GM11168 (cell line): Measurements from ENCODE around the gene NCKAP5.
"Not testable (repeated sequence)": the region's sequence is repeated elsewhere in the genome, so short reads cannot be mapped to it uniquely, and the experiment has no call there.

Experiments used
- in situ Hi-C: fragments of 300-500 bp; cut with MboI; formaldehyde crosslinking; loops from one replicate; pipeline ENCODE4 v1.12.0; 2022; ENCODE audit warnings: low sequenced_read_pairs; ENCODE audit not compliant: unreplicated experiment

NCKAP5 gene

DNA sequence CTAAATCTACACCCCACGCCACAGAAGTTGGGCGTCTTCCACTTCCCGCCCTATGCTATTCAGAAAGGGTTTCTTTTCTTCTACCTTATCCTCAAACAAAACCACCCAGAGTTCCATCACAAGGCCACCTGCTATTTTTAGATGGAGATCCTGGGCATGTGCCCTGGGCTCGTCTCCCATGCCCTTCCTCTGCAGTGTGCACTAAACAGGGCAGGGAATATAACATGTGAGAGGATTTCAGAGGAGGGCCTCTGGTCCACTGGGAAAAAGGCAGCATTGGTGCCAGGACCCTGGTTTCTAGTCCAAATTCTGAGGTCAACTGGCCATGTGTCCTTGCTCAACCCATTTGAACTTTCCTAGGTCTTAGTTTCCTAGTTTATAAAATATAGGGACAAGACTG, 320.0 kb downstream of the NCKAP5 start:
- in situ Hi-C loops, result no loop called here

DNA sequence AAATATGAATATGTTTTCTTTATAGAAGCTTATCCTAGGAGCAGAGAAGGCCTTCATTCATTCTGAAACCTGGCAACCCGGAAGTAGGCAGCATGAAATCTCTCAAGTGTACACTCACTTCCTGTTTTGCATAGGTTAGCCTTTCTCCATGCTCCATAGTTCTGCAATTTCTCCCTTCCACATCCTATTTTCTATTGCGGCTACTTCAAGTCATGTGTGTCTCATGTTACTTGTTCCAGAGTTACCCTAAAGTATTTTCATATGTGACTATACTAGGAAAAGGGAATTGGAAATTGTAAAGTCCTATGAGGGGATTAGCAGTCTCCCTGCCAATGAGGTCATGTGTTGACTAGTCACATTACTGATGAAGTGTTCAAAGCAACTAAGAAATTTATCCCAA, 320.6 kb downstream of the NCKAP5 start:
- in situ Hi-C loops, result no loop called here

DNA sequence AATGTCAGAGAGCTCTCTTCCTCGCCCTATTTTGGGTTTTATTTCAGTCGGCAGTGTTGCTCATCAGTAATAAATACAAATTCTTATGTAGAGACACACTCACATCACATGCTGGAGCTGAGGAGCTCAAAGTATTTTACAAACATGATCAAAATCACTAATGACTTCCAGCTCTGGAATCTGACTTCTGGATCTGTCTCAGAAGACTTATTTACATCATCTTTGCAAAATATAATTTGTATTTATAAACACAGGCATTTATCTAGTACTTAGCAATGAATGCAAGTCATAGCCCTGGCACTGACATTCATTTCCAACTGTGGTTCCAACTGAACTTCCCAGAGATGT, 327.1 kb downstream of the NCKAP5 start:
- in situ Hi-C loops, result no loop called here

DNA sequence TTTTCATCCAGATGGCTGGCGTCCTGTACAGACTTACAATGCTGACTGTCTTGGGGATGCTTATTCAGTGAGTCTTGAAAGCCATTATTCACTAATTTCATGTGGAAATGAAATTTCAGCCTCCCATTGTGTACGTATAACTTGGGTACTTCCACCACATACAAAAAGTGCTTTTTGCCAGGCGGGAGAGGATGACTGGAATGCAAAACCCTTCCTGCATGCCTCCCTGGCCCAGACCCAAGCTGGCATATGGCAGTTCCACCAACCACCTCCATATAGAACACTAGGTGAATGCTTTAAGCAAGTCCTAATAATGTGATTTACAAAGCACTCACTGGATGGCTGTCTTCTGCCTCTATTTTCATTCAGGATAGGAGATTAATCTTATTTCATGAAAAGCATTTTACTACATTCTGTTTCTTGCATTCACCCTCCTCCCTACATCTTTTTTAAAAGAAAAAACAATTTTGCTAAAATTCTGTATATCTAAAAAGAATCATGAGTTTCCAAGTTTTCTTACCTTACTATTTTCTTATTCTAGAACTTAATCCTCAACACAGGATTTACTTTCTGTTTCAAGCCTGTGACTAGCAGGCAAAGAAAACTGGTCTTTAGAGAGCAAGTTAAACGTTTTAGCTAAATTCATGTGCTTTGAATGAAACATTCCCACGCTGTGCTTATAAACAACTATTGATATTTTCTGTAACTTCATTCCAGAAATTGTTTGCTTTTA, 327.6 kb downstream of the NCKAP5 start:
- in situ Hi-C loops, result no loop called here

DNA sequence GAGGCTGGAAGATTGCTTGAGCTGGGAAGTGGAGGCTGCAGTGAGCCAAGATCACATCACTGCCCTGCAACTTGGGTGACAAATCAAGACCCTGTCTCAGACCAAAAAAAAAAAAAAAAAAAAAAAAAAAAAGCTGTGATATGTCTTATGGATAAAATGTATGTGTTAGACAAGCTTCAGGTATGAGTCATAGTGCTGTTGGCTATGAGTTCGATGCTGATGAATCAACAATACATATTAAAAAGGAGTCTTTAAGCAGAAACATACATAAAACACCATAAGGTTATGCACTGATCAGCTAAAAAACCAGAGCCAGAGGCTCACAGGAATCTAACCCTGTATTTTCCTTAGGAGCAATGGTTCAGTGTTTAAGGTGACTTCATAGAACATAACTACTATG, 332.3 kb downstream of the NCKAP5 start:
- in situ Hi-C loops, result no loop called here

DNA sequence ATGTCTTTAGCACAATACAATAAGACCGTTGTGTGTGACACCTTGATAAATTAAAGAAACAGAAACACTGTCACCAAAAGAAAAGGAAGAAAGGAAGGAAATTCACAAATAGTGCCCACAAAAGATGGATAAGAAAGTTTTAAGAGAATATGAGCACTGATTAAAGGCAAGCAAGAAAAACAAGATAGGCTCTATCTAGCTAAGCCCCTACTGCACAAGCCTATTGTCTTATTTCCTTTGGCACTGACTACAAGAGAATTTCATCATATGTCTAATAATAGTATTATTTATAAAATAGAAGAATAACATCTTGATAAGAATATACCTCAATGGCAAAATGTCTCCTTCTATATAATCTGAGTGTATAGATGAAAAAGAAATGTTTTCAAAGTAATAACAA, 335.7 kb downstream of the NCKAP5 start:
- in situ Hi-C loops, result no loop called here

DNA sequence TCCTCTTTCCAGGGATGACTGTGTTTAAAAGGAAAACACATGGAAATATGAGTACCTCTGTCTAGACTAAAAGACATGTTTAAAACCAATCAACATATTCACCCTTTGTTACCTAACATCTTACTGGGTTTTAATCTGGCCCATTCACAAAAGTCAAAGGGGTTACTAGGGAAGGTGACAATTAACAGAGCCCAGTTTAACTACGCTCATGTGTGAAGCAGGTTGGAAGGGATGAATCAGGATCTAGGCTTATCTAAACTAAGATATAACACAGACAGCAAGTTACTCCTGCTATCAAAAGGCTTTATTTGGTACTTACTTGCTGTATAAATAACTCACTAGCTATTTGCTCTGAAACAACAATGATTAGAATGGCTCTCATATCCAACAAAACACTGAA, 337.0 kb downstream of the NCKAP5 start:
- in situ Hi-C loops, result no loop called here

DNA sequence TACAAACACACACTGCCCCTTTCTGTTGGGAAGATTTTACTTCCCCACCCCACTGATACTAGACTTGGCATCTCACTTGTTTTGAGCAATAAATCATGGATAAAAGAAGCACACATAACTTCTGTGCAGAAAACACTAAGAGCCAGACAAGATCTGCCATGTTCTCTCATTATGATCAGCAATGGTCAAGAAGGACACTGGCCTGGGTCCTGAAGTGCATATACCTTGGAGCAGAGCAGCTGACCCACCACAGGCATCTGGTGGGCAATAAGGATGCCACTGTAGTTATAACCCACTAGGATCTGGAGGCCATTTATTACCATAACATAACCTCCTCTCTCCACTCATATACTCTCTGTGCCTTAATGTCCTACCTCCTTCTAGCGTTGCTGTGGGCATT, 338.3 kb downstream of the NCKAP5 start:
- in situ Hi-C loops, result no loop called here

DNA sequence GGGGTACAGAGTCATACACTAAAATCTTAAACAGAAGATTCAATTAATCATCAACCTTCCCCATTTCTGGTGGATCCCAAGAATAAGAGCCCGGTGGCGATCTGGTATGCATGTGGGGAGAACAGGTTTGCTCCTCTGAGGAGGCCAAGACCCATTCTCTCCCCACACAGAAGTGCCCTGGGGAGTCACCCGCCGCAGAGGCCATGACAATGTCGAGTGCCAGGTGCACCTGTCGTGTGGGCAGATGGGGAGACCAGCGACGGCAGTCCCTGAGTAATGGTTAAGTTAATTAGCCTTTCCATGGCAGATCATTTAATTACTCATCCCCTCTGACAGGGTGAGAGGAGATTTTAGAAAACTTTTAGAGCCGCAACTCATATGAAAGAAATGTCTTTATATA, 345.0 kb downstream of the NCKAP5 start:
- in situ Hi-C loops, result no loop called here

DNA sequence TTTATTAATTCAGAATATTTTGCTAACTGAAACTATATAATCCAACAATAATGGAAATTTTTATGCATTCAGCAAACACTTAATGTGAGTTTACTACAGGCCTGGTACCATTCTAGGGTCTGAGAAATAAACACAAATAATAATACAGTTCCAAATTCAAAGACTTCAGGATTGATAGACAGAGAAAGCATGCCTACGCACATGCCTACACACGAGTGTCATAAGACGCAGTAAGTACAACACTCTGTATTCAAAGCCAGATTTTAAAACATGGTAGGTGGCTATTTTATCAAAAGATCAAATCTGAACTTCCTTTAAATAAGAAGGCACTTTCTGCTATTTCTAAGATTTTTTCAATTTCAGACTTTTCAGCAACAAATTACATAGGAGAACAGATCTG, 346.9 kb downstream of the NCKAP5 start:
- in situ Hi-C loops, result no loop called here

DNA sequence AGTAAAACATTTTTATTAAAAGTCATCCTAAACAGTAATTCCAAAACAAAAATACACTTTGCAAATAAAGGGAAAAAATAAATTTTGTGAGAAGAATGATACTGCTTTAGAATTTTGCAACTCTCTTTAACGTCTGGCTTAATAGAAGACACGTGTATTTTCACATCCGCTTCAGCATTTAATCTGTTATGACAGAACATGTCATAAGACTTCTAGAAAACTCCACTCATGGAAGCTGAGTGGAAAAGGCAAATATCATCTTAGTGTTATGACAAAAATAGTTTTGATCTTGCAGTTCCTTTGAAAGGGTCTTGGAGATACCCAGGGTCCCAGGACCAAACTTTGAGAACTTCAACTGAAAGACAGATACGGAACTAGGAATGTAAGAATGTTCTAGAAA, 350.1 kb downstream of the NCKAP5 start:
- in situ Hi-C loops, result no loop called here

DNA sequence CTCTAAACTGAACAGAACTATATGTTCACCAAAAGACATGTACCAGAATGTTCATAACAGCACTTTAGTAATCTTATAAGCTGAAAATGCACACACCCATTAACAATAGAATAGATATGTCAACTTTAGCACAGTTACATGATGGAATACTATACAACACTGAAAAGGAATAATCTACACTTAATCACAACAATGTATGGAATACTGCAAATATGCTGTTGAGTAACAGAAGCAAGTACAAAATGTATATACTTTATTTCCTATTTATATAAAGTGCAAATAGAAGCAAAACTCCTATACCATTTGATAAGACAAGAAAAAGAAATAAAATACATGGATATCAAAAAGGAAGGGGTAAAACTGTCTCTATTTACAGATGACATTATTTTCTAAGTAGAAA, 352.8 kb downstream of the NCKAP5 start:
- in situ Hi-C loops, result no loop called here

DNA sequence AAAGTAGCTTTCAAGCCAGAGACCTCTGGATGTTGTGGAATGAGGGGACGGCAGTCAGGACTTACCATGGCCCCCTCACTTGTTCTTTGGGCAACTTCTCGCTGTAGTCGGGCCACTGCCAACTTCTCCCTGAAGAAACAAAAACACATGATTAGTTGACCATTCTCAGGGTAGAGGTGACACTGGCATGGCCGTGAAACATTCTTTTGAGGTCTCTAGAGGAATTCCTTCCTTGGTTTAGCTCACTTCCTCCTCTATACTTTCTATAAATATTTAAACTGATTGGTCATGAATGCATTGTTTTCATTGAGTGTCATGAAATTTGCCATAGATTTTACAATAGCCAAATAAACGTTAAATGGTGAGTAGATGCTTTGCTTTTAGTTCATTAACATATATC, 354.6 kb downstream of the NCKAP5 start:
- in situ Hi-C loops, result no loop called here

DNA sequence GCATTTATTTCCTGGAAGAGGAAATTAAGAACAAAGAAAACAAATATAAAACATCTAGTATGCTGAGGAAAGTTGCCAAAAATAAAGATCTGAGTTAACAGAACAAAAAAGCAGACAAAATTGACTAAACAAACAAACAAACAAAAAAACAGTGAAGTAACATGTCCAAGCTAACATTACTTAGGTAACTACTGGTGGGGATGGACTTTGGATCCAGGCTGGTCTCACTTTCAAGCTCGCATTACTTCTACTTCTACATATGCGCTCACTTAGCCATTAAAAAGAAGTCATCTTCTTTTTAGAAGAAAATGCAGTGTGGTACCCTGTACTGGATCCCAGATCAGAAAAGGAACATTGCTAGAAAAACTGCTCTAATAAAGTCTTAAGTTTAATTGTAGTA, 358.9 kb downstream of the NCKAP5 start:
- in situ Hi-C loops, result no loop called here

DNA sequence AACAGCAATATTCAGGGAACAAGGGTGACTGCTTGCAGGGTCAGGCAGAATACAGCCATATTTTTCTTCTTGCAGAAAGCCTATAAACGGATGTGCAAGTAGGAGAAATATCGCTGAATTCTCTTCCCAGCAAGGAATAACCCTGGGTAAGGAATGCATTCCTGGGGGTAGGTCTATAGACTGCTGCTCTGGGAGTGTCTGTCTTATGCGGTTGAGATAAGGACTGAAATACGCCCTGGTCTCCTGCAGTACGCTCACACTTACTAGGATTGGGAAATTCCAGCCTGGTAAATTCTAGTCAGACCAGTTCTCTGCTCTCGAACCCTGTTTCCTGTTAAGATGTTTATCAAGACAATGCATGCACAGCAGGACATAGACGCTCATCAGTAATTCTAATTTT, 361.6 kb downstream of the NCKAP5 start:
- in situ Hi-C loops, result not testable (repeated sequence)

DNA sequence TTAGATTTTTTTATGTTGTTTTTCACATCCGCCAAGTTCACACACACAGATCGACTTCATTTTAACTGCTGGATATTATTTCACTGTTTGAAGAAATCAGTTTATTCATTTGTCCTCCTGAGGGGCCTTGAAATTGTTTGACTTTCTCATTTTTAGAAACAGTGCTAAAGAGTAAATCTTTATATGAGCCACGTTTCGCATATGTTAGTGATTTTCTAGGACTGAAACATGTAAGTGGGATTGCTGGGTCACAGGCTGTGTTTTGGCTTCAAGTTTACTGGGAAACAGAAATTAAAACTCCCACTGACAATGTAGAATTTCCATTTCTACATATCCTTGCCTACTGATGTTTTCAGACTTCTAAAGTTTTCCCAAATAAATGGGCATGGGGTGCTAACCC, 363.8 kb downstream of the NCKAP5 start:
- in situ Hi-C loops, result no loop called here

DNA sequence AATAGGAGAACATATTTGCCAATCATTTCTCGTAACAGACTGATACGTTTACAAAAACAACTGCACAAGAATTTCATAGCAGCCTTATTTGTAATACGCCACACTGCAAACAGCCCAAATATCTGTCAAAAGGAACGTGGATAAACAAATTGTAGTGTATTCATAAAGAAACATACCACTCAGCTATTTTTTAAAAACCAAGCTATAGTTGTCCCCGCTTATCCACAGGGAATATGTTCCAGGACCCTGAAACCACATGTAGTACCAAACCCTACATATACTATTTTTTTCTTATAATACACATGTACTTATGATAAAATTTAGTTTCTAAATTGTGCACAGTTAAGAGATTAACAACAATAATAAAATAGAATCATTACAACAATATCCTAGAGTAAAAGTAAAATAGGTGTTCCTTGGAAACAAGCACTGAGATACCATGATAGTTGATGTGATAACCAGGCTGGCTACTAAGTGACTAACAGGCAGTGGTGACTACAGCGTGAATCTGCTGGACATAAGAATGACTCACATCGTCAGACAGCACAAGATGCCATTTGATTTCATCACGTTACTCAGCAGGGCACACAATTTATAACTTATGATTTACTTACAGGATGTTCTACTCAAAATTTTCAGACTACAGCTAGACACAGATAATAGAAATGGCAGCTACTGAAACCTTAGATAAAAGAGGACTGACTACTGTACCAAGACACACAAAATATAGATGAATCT, 367.4 kb downstream of the NCKAP5 start:
- in situ Hi-C loops, result no loop called here

DNA sequence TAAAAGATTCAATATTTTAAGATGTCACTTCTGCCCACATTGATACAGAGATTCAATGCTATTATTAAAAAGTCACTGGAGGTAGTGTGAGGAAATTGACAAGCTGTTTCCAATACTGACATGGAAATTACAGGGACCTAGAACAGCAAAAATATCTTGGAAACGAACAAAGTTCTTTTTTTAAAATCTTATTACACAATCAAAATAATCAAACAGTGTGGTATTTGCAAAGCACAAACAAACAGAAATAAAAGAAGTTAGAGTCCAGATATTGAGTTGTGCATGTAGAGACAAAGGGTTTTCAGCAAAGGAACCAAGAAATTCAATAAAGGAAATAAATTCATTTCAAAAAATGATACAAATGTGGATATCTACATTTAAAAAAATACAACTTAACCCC, 369.6 kb downstream of the NCKAP5 start:
- in situ Hi-C loops, result no loop called here

DNA sequence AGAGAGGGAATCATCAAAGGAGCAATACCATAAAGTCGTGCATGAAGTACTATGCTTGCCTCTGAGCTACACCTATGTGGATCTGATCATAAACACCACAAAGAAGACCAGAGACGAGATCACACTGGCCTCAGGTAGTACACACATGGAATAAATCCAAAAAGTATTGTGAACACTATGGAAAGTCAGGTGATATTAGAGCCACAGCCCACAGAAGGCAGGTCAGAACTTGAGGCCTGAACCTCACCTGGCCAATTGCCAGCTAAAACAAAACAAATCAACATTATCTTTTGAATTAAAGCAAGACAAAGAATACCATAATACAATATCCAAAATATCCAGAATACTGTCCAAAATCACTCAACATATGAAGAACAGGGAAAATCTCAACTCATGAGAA, 371.1 kb downstream of the NCKAP5 start:
- in situ Hi-C loops, result no loop called here

DNA sequence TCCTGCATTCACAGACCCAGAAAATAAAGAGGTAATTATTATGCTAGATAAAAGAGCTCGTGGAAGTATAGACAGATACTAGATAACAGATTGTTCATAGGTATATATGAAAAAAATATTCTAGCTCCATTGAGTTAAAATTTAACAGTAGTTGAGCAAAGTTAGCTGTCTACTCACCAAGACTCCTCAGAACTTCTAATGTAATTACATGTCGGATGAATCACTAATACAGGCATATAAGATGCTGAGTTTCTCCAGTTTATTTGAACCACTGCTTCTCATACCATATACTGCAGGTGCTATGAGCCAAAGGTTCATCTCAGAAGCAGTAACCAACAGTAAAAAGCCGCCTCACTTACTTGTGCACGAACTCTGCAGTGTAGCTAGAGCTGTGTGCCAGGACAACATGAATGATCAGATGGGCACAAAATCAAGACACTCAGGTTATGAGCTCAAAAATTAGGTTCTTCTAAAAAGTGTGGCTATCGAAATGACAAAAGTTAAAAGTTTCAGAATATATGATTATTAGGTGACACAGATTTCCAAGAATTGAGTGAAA, 373.4 kb downstream of the NCKAP5 start:
- in situ Hi-C loops, result no loop called here

DNA sequence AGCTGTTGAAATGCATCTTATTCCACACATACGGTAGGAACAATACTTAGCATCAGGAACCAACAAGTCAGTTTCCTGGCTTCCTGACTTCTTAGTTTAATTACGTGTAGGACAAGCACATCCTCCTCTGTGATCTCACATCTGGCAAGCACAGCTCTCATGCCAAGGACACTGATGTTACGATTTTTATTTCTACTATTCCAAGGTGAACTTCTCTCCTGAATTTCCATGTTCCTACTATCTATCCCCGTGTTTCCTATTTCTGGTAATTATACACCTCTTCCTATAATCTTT, 374.0 kb downstream of the NCKAP5 start:
- in situ Hi-C loops, result no loop called here
